ENCODE measurements around the gene TBCB.
"Not testable (repeated sequence)": the region's sequence is repeated elsewhere in the genome, so short reads cannot be mapped to it uniquely, and the experiment has no call there.

Gene TBCB

GRCh38 chr19:36101550-36102327, 13.5 kb upstream of the TBCB start:
- DNase-seq (ENCODE audit: low spot score), result no peak

DNA sequence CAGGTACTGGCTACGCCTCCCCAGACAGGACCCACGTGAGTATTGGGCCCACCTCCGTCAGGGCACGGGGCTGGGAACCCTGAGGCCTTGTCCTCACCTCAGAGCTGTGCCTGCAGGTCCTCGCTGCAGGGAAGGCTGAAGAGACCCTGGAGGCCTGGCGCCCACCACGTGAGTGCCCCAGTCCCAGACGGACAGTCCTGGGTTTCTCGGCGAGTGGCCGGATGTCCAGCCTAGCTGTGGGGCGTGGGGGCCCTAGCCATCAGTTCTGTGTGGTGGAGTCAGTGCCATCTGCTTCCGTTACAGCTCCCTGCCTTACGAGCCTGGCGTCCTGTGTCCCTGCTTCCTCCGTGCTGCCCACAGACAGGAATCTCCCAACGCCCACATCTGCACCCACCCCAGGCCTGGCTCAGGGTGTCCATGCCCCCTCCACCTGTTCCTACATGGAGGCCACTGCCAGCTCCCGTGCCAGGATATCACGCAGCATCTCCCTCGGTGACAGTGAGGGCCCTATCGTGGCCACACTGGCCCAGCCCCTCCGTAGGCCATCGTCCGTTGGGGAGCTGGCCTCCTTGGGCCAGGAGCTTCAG, 12.1 kb upstream of the TBCB start:
- DNase-seq (ENCODE audit: low spot score), result no peak

- no peak for DNase-seq (ENCODE audit: low spot score)
Observed at GRCh38 chr19:36103842-36104552, 11.3 kb upstream of the TBCB start.

- no peak for DNase-seq (ENCODE audit: low spot score)
Observed at GRCh38 chr19:36106441-36106840, 8.8 kb upstream of the TBCB start.

- no peak for DNase-seq (ENCODE audit: low spot score)
Observed at GRCh38 chr19:36106991-36107390, 8.3 kb upstream of the TBCB start.

DNA sequence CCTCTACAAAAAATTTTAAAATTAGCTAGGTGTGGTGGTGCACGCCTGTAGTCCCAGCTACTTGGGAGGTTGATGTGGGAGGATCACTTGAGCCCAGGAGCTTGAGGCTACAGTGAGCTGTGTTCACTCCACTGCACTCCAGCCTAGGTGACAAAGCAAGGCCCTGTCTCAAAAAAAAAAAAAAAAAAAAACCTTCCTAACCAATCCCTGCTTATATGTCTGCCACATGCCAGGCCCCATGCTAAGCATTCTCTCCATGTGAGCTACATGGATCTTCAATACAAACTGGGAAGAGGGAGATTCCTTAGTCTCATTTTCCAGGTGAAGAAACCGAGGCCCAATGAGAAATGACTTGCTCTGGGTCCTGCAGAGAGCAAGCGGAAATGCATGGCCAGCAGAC, 6.6 kb upstream of the TBCB start:
- DNase-seq (ENCODE audit: low spot score), result no peak

- DNase-seq (ENCODE audit: low spot score), result no peak
Observed at GRCh38 chr19:36110487-36111199, 4.6 kb upstream of the TBCB start, which contains the start of gene OVOL3. Gene OVOL3, plus strand, starts transcription at chr19:36111143. Its CDS starts 60 bp downstream, at chr19:36111203.

DNA sequence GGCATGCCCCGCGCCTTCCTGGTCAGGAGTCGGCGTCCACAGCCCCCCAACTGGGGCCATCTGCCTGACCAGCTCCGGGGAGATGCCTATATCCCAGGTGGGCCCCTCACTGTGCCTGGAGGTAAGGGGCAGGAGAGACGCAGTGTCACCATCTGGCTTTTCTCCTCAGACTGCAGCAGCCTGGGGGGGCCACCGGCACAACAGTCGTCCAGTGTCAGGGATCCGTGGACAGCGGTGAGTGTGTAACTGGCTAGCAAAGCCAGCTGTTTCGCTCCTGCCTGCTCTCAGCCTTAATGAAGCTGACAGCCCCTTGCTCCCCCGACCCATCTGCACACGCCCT, 4.1 kb upstream of the TBCB start:
- no peak for DNase-seq (ENCODE audit: low spot score)

- DNase-seq (ENCODE audit: low spot score), result no peak
Observed at GRCh38 chr19:36112678-36113077, 2.6 kb upstream of the TBCB start.

GRCh38 chr19:36113425-36113824, 1.8 kb upstream of the TBCB start:
- DNase-seq (ENCODE audit: low spot score), result no peak

- DNase-seq (ENCODE audit: low spot score), result peak; percentile 66
Observed at GRCh38 chr19:36113894-36114720, 1.2 kb upstream of the TBCB start.

DNA sequence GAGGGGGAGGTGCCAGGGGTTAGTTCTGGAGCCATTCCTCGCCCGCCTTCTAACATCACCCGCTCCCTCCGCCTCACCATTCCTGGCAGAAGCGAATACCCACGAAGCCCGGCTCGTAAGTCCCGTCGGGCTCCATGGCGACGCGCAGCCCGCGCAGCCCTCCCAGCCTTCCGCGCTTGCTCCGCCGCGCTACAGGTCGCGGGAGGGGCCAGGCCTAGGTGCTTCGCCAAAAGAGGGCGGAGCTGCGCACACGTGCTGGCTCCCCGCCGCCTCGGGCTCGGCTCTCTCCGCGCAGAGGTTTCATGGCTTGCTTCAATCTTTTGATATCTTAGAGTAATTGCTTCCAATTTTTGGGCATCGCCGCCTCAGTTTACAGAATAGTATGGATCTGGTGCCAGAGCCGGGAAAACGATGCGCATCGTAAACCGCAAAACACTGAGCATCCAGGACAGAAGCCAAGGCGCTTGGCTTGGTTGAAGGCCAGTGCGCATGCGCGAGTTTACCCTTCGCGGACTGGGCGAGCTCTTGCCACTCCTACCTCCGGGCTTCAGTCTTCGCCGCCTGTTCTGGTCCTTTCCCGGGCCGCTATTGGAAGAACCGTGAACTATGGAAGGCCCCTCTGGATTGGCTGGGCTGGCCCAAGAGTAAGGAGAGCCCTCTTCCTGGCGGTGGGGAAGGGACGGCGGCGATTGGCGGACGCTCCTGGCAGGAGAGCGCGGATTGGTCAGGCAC, 381 bp upstream of the TBCB start, which contains the start of gene POLR2I:
TSS of gene POLR2I (minus strand) at position 155 of the 732 bp plus-strand sequence. CDS start at position 136, 19 bp downstream.
- peak; percentile 100 for DNase-seq (ENCODE audit: low spot score)

DNA sequence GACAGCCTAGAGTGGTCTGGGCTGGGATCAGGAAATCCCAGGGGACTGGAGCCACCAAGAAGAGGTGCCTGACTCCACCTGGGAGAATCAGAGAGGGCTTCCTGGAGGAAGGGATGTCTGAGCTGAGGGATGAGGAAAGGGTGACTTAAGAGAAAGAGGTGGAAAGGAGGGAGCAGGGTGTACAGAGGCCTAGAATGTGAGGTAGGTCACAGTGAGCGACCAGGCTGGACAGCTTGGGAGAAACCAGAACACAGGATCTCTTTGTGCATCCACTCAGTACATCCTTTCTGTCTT, 1.0 kb downstream of the TBCB start:
- DNase-seq (ENCODE audit: low spot score), result no peak

DNA sequence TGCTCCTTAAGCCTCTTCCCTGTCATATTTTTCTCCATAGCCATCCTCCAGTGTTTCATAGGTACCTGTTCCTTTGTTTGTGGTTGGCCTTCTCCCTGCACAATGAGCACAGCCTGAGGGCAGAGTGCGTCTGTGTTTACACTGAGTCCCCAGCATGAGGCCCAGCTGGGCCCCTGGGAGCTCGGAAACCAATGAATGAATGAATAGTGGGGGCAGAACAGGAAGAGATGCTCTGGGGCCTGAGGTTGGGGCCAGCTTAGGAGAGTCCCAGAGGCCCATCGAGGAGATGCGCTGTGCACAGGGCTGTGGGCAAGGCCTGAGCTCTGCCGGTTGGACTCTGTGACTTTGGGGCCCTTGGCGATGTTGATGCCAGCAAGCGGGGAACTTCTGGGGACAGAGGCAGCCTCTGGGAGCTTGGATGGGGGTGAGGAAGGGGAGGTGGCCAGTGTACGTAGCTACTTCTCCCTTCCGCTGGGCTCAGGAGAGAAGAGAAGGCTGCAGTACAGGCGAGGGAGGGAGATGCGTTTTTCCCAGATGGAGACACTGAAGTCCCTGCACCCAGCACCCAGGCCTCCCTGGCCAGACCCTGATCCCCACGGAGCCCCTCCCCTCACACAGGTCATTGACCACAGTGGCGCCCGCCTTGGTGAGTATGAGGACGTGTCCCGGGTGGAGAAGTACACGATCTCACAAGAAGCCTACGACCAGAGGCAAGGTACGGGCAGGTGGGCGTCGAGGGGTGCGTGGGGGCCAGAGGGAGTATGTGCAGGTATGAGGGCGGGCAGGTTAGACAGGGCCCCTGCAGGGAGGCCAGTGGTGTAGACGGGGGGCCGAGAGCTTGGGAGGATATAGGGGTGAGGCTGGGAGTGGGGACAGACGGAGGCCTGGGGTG, 5.1 kb downstream of the TBCB start:
- DNase-seq (ENCODE audit: low spot score), result no peak

- DNase-seq (ENCODE audit: low spot score), result no peak
Observed at GRCh38 chr19:36120984-36121358, 5.7 kb downstream of the TBCB start.

GRCh38 chr19:36121486-36122124, 6.3 kb downstream of the TBCB start:
- DNase-seq (ENCODE audit: low spot score), result no peak

DNA sequence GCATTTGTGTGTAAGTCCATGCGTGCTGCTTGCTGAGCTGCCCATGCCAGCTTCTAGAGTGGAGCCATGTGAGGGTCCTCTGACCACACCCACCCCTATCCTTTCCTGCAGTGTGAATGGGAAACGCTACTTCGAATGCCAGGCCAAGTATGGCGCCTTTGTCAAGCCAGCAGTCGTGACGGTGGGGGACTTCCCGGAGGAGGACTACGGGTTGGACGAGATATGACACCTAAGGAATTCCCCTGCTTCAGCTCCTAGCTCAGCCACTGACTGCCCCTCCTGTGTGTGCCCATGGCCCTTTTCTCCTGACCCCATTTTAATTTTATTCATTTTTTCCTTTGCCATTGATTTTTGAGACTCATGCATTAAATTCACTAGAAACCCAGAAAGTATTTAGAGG, 10.3 kb downstream of the TBCB start:
- no peak for DNase-seq (ENCODE audit: low spot score)

DNA sequence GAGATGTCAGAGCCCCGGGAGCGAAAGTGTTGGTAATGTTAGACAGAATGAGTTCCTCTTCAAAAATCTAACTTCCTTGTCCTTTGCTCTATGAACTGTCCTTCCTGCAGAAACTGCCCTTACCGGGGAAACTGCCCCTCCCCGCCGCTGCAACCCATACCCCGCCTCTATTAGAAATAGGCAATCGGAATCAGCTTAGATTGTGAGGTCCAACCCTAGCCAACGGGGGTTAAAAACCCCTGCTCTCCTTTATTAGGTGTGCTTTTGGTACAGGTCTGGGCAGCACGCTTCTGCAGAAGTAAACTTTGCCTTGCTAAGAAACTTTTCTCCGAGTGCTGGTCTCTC, 13.1 kb downstream of the TBCB start:
- no peak for DNase-seq (ENCODE audit: low spot score)

- not testable (repeated sequence) for DNase-seq (ENCODE audit: low spot score)
Observed at GRCh38 chr19:36131221-36131620, 16.0 kb downstream of the TBCB start.

DNA sequence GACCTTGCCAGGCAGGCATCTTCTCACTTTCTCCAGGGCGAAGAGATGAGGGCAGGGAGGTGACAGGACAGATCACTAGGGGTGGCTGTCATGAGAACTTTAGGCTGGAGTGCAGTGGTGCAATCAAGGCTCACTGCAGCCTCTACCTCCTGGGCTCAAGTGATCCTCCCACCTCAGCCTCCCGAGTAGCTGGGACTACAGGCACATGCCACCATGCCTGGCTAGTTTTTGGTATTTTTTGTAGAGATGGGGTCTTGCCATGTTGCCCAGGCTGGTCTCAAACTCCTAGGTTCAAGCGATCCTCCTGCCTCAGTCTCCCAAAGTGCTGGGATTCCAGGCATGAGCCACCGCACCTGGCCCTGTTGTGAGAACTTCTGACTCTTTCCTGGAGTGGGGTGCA, 19.6 kb downstream of the TBCB start:
- DNase-seq (ENCODE audit: low spot score), result not testable (repeated sequence)

All from GM03348 (cell line).